GM13977 (cell line): ENCODE data around the gene CNTLN.

Experiments used
- DNase-seq: peaks from one replicate; pipeline ENCODE4 v3.0.0; 2012; ENCODE audit warnings: low spot score
- CTCF ChIP-seq: IDR thresholded peaks from 2 replicates; pipeline ENCODE4 v1.5.1; 2012; ENCODE audit warnings: mild to moderate bottlenecking, control low read depth; ENCODE audit not compliant: insufficient read depth; ENCODE audit errors: extremely low read depth, missing control alignments
- in situ Hi-C: fragments of 300-500 bp; cut with MboI; formaldehyde crosslinking; loops from one replicate; pipeline ENCODE4 v1.12.0; 2022; ENCODE audit warnings: low sequenced_read_pairs, low pct_unique_long_range_greater_than_20kb, mixed read lengths, inconsistent platforms; ENCODE audit not compliant: unreplicated experiment

The CNTLN gene

GRCh38 chr9:17120203-17120602 lies 14.6 kb upstream of the CNTLN start:
- no peak for TF ChIP-seq CTCF

GRCh38 chr9:17121264-17121663 lies 13.6 kb upstream of the CNTLN start:
- no peak for TF ChIP-seq CTCF
- in situ Hi-C loops = loop anchor here (10.0 kb wide), 1 partner anchor 344 kb away; no protein-coding TSS in a partner anchor
- DNase-seq = no peak

More at GRCh38 chr9:17120203-17120602, 14.6 kb upstream of the CNTLN start:
- in situ Hi-C loops = loop anchor here (10.0 kb wide), 1 partner anchor 345 kb away; no protein-coding TSS in a partner anchor
- DNase-seq = no peak

- DNase-seq = no peak
- in situ Hi-C loops = no loop called here
- no peak for TF ChIP-seq CTCF
These were observed 4.5 kb upstream of the CNTLN start for GRCh38 chr9:17130291-17130690.

GRCh38 chr9:17130725-17131124 lies 4.1 kb upstream of the CNTLN start:
- in situ Hi-C loops = no loop called here
- DNase-seq = no peak
- no peak for TF ChIP-seq CTCF

- DNase-seq = no peak
- no peak for TF ChIP-seq CTCF
- in situ Hi-C loops = no loop called here
These were observed 3.3 kb upstream of the CNTLN start for GRCh38 chr9:17131494-17131893.

GRCh38 chr9:17135295-17136160 lies 688 bp downstream of the CNTLN start:
- in situ Hi-C loops = no loop called here
- peak; percentile 69 for DNase-seq
- no peak for TF ChIP-seq CTCF
